ENCODE results near the gene ZFP92.

ZFP92 gene

GRCh38 chrX:153405426-153405825, 5.8 kb upstream of the ZFP92 start:
- DNase-seq (ENCODE audit: low read depth): no peak
- no peak for TF ChIP-seq CTCF (conservative IDR thresholded peaks at IDR 0.05; ENCODE audit: low read length)
- no peak overlapping the region for H3K4me3 ChIP-seq (ENCODE audit: low read length)

- TF ChIP-seq CTCF (conservative IDR thresholded peaks at IDR 0.05; ENCODE audit: low read length): no peak
- no peak overlapping the region for H3K4me3 ChIP-seq (ENCODE audit: low read length)
- no peak for DNase-seq (ENCODE audit: low read depth)
Measured at GRCh38 chrX:153406011-153406410, 5.3 kb upstream of the ZFP92 start.

- DNase-seq (ENCODE audit: low read depth): no peak
- no peak for TF ChIP-seq CTCF (conservative IDR thresholded peaks at IDR 0.05; ENCODE audit: low read length)
- no peak overlapping the region for H3K4me3 ChIP-seq (ENCODE audit: low read length)
Measured at GRCh38 chrX:153406903-153407302, 4.4 kb upstream of the ZFP92 start.

- no peak for DNase-seq (ENCODE audit: low read depth)
- no peak overlapping the region for H3K4me3 ChIP-seq (ENCODE audit: low read length)
- TF ChIP-seq CTCF (conservative IDR thresholded peaks at IDR 0.05; ENCODE audit: low read length): no peak
Measured at GRCh38 chrX:153407736-153408135, 3.5 kb upstream of the ZFP92 start.

- no peak overlapping the region for H3K4me3 ChIP-seq (ENCODE audit: low read length)
- no peak for TF ChIP-seq CTCF (conservative IDR thresholded peaks at IDR 0.05; ENCODE audit: low read length)
- no peak for DNase-seq (ENCODE audit: low read depth)
Measured at GRCh38 chrX:153408221-153408721, 3.0 kb upstream of the ZFP92 start.

GRCh38 chrX:153408871-153409351, 2.4 kb upstream of the ZFP92 start:
- TF ChIP-seq CTCF (conservative IDR thresholded peaks at IDR 0.05; ENCODE audit: low read length): no peak
- H3K4me3 ChIP-seq (ENCODE audit: low read length): no peak overlapping the region
- no peak for DNase-seq (ENCODE audit: low read depth)

- DNase-seq (ENCODE audit: low read depth): no peak
- no peak overlapping the region for H3K4me3 ChIP-seq (ENCODE audit: low read length)
- TF ChIP-seq CTCF (conservative IDR thresholded peaks at IDR 0.05; ENCODE audit: low read length): no peak
Measured at GRCh38 chrX:153409414-153410101, 1.7 kb upstream of the ZFP92 start.
